SU-DHL-6 (cell line): ENCODE measurements around the gene NUFIP2.

ENCODE experiments used
- CTCF ChIP-seq: fragments of 200-600 bp; sonication (generic); IDR thresholded peaks from one replicate; pipeline ENCODE4 v1.5.1; 2017; ENCODE audit warnings: antibody characterized with exemption, mild to moderate bottlenecking, low read length, moderate library complexity; ENCODE audit not compliant: insufficient read depth, poor library complexity, severe bottlenecking
- EZH2phosphoT487 ChIP-seq: fragments of 200-600 bp; sonication (generic), shearing (Covaris generic); conservative IDR thresholded peaks from 2 replicates; pipeline ENCODE4 v1.6.1; 2018; ENCODE audit warnings: mild to moderate bottlenecking, antibody characterized with exemption, low read length, moderate library complexity, mixed read lengths

- TF ChIP-seq CTCF (no peak), EZH2phosphoT487 (no peak)
Observed at GRCh38 chr17:29299031-29299430, 5.1 kb upstream of the NUFIP2 start.
